Measurements from ENCODE around the gene PHF1. TPM values are rescaled to one million over a fixed set of nuclear protein-coding genes. Genes with fewer than 3 reads are reported as not detected.
A peak's percentile ranks its signal among the peaks of the same experiment; 100 is the strongest.
"Not testable (repeated sequence)": the region's sequence is repeated elsewhere in the genome, so short reads cannot be mapped to it uniquely, and the experiment has no call there.

The PHF1 gene
- 25.9 and 30.8 TPM in 2 replicates for total RNA-seq

DNA sequence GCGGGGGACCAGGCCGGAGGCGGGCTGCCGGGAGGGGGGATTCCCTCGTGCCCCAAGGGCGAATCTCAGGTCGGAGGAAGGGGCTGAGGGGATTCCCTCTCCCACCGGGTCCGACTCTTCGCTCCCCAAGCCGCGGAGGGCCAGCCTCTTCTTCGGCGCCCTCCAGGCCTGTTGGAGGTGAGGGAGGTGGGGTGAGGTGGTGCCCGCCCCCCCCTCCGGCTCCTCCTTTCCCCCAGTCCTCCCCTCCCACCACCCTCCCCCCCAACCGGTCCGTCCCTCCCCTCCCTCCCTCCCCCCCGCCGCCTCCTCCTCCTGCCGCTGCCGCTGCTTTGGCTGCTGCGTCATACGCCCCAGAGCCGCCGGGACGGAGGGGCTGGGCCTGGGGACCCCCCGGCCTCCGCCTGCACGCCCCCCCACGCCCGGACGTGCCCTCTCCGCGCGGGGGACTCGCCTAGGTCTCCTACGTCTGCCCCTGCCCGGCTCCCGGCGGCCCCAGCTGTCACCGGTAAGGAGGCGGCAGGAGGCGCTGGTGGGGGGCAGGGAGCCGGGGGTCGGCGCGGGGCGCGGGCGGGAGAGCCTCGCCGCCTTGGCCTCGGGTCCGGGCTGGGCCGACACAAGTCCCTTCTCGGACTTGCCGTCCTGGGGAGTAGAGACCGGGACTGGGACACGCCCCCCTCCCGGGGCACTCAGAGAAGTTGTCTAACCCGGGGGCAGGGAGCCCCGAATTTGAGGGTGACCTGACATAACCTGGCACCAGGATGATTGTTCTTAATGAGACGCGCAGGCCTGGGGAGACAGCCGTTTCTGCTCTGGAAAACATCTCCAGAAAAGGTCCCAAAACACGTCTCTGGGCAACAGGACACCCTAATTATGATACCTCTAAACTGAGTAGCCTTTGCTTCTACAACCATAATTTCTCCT, at the start of gene PHF1:
Gene PHF1, plus strand, starts transcription at position 304 of the 921 bp plus-strand sequence. CDS start 1,250 bp downstream, outside the sequence.
- H3K9me3 ChIP-seq (ENCODE audit: low read depth, low read length): no peaks in the 10 kb centered on the region
- H2AFZ ChIP-seq (ENCODE audit: low read length): peak within 1 kb of the TSS; percentile 98
- peaks cover 21% of the 10 kb centered on the region for H3K4me1 ChIP-seq (ENCODE audit: insufficient read depth, low read length)
- H3K79me2 ChIP-seq (ENCODE audit: insufficient read depth, low read length): peaks cover 50% of the 10 kb centered on the region
- peak; percentile 98 for DNase-seq (ENCODE audit: insufficient read length, low spot score, missing footprints)
- H3K36me3 ChIP-seq (ENCODE audit: insufficient read depth, low read length): peaks cover 53% of the 10 kb centered on the region
- peak within 1 kb of the TSS; percentile 91 for H3K4me3 ChIP-seq (ENCODE audit: insufficient read depth, low read length)
- peak within 1 kb of the TSS; percentile 98 for H3K4me2 ChIP-seq (ENCODE audit: insufficient read depth, low read length)
- peak within 1 kb of the TSS; percentile 82 for H3K27ac ChIP-seq (ENCODE audit: low read depth, low read length)
- TF ChIP-seq, protein P1, sequence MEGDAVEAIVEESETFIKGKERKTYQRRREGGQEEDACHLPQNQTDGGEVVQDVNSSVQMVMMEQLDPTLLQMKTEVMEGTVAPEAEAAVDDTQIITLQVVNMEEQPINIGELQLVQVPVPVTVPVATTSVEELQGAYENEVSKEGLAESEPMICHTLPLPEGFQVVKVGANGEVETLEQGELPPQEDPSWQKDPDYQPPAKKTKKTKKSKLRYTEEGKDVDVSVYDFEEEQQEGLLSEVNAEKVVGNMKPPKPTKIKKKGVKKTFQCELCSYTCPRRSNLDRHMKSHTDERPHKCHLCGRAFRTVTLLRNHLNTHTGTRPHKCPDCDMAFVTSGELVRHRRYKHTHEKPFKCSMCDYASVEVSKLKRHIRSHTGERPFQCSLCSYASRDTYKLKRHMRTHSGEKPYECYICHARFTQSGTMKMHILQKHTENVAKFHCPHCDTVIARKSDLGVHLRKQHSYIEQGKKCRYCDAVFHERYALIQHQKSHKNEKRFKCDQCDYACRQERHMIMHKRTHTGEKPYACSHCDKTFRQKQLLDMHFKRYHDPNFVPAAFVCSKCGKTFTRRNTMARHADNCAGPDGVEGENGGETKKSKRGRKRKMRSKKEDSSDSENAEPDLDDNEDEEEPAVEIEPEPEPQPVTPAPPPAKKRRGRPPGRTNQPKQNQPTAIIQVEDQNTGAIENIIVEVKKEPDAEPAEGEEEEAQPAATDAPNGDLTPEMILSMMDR (IDR thresholded peaks at IDR 0.05; ENCODE audit: extremely low read depth, low read depth, low read length): no peak
- H4K20me1 ChIP-seq (ENCODE audit: insufficient read depth, low read length): peaks cover 23% of the 10 kb centered on the region
- H3K27me3 ChIP-seq (ENCODE audit: insufficient read depth, low read length): no peaks in the 10 kb centered on the region

DNA sequence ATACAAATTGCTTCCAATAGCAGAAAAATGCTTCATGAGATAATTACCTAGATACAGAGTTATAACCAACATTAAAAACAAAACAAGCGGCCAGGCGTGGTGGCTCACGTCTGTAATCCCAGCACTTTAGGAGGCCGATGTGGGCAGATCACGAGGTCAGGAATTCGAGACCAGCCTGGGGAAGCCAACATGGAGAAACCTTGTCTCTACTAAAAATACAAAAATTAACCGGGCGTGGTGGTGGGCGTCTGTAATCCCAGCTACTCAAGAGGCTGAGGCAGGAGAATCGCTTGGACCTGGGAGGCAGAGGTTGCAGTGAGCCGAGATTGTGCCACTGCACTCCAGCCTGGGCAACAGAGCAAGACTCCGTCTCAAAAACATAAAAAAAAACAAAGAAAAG, 47.3 kb upstream of the PHF1 start:
- H3K4me1 ChIP-seq (ENCODE audit: insufficient read depth, low read length); H3K27ac ChIP-seq (ENCODE audit: low read depth, low read length); H3K4me2 ChIP-seq (ENCODE audit: insufficient read depth, low read length); H2AFZ ChIP-seq (ENCODE audit: low read length); H4K20me1 ChIP-seq (ENCODE audit: insufficient read depth, low read length); H3K9me3 ChIP-seq (ENCODE audit: low read depth, low read length); H3K79me2 ChIP-seq (ENCODE audit: insufficient read depth, low read length); H3K36me3 ChIP-seq (ENCODE audit: insufficient read depth, low read length); H3K4me3 ChIP-seq (ENCODE audit: insufficient read depth, low read length): not testable (repeated sequence)
- peaks cover 18% of the 10 kb centered on the region for H3K27me3 ChIP-seq (ENCODE audit: insufficient read depth, low read length)
- peak; percentile 26 for DNase-seq (ENCODE audit: insufficient read length, low spot score, missing footprints)

DNA sequence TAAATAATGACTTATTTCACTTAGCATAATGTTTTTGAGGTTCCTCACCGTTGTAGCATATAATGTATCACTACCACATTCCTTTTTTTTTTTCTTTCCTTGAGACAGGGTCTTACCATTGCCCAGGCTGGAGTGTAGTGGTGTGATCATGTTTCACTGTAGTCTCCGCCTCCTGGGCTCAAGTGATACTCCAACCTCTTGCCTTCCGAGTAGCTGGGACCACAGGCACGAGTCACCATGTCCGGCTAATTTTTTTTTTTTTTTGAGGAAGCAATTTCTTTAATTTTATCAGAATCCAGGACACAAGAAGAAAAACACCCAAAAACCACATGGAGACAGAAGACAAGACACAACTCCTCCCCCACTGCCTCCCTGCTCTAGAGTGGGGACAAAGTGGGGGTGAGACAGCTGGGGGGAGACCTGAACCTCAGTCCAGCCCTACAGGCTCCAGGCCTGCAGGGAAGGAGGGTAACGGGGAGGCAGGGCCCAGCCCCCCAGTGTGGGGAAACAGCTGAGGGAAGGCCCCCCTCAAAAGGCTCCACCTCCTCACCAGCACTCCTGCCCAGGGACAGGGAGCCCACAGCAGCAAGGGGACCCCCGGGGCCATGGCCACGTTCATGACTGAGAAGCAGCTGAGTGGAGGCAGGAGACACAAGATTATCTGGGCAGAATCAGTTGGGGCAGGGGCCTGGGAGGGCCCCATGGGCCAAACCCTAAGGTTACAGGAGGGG, 46.2 kb upstream of the PHF1 start:
- not testable (repeated sequence) for H3K4me3 ChIP-seq (ENCODE audit: insufficient read depth, low read length); H3K4me1 ChIP-seq (ENCODE audit: insufficient read depth, low read length); H2AFZ ChIP-seq (ENCODE audit: low read length); H3K36me3 ChIP-seq (ENCODE audit: insufficient read depth, low read length); H3K27ac ChIP-seq (ENCODE audit: low read depth, low read length); DNase-seq (ENCODE audit: insufficient read length, low spot score, missing footprints); H3K79me2 ChIP-seq (ENCODE audit: insufficient read depth, low read length); H3K9me3 ChIP-seq (ENCODE audit: low read depth, low read length); H4K20me1 ChIP-seq (ENCODE audit: insufficient read depth, low read length); H3K27me3 ChIP-seq (ENCODE audit: insufficient read depth, low read length); H3K4me2 ChIP-seq (ENCODE audit: insufficient read depth, low read length)

DNA sequence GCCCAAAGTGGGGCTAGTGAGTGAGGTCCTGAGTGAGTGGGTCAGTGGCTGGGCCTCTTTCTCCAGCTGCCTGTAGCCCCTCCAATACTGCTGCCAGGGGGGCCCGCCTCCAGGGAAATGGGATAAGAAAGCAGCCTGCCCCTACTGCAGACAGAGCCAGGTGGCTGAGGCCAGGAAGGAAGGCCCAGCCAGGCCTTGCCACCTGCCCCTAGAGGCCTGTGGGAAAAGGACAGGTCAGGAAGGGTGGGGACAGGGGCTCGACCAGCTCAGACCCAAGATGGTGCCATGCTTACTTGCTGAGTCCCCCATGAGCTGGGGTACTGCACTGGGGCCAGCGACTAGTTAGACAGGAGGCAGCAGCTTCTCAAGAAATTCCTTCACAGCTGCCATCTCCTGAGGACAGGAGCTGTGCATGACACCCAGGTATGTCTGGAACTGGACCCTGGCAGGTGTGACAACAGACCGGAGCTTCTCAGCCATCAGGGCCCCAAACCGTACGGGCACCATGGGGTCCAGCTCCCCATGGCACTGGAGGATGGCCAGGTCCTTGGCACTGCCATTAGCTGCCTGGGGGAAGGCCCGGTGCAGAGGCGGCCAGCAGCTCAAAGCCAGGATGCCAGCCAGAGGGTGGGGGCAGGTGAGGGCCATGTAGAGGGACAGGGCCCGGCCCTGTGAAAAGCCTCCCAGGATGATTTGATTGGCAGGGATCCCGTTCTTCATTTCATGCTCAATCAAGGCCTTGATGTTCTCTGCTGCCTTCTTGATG, 45.4 kb upstream of the PHF1 start:
- H3K4me1 ChIP-seq (ENCODE audit: insufficient read depth, low read length); H3K4me2 ChIP-seq (ENCODE audit: insufficient read depth, low read length); H3K36me3 ChIP-seq (ENCODE audit: insufficient read depth, low read length); H3K27ac ChIP-seq (ENCODE audit: low read depth, low read length); H3K9me3 ChIP-seq (ENCODE audit: low read depth, low read length); H3K79me2 ChIP-seq (ENCODE audit: insufficient read depth, low read length); H4K20me1 ChIP-seq (ENCODE audit: insufficient read depth, low read length); H3K27me3 ChIP-seq (ENCODE audit: insufficient read depth, low read length); H2AFZ ChIP-seq (ENCODE audit: low read length); H3K4me3 ChIP-seq (ENCODE audit: insufficient read depth, low read length): not testable (repeated sequence)
- peak; percentile 19 for DNase-seq (ENCODE audit: insufficient read length, low spot score, missing footprints)
